Endothelial cell of umbilical vein (primary cell): ENCODE results near the gene GPANK1.

ENCODE experiments used
- MYC ChIP-seq: IDR thresholded peaks from one replicate; pipeline ENCODE4 v1.6.1; 2011; ENCODE audit warnings: mild to moderate bottlenecking, low read depth, low read length
- POLR2A ChIP-seq: IDR thresholded peaks from 2 replicates; pipeline ENCODE4 v1.6.1; 2012; ENCODE audit warnings: low read depth, mild to moderate bottlenecking, control low read depth, low read length
- POLR2AphosphoS5 ChIP-seq: IDR thresholded peaks from 2 replicates; pipeline ENCODE4 v1.6.1; 2012; ENCODE audit warnings: low read depth, mild to moderate bottlenecking, control low read depth, low read length, moderate library complexity; ENCODE audit not compliant: insufficient read depth
- TF ChIP-seq, protein P1 (sequence below), 2 donors: IDR thresholded peaks; 1 replicate in 1 of 2; 2 replicates in 1 of 2; pipeline ENCODE4 v1.5.1; 2011; ENCODE audit warnings: low read length in 2 of 2, mild to moderate bottlenecking in 2 of 2, moderate library complexity in 2 of 2, control low read depth in 1 of 2, inconsistent platforms in 1 of 2, low read depth in 1 of 2; ENCODE audit not compliant: insufficient read depth in 1 of 2; ENCODE audit errors: extremely low read depth in 1 of 2

DNA sequence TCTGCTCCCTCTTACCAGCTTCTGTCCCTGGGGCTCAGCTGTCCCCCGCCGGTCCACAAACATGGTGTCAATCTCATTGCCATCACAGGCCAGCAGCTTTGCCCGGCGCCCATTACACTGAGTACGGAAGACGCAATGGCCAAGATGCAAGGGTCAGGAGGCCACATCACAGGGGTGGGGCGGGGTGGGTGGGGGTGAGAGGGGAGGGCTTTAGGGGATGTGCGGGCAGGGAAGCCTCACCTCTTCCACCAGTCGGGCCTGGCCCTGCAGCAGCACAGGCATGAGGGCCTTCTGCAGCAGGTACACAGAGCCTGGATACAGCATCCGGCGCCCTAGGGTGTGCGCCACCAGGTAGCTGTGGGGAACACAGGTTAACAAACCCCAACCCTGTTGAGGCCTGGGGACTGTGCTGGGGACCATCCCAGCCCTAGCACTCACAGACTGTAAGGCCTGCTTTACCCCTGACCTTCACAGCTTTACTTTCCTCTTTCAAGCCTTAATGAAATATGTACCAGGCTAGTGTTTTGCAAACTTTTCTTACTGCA, 26.8 kb upstream of the GPANK1 start:
- TF ChIP-seq, protein P1, sequence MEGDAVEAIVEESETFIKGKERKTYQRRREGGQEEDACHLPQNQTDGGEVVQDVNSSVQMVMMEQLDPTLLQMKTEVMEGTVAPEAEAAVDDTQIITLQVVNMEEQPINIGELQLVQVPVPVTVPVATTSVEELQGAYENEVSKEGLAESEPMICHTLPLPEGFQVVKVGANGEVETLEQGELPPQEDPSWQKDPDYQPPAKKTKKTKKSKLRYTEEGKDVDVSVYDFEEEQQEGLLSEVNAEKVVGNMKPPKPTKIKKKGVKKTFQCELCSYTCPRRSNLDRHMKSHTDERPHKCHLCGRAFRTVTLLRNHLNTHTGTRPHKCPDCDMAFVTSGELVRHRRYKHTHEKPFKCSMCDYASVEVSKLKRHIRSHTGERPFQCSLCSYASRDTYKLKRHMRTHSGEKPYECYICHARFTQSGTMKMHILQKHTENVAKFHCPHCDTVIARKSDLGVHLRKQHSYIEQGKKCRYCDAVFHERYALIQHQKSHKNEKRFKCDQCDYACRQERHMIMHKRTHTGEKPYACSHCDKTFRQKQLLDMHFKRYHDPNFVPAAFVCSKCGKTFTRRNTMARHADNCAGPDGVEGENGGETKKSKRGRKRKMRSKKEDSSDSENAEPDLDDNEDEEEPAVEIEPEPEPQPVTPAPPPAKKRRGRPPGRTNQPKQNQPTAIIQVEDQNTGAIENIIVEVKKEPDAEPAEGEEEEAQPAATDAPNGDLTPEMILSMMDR (IDR thresholded peaks at IDR 0.05; ENCODE audit: extremely low read depth in 1 of 2, insufficient read depth in 1 of 2, low read depth in 1 of 2, low read length in 2 of 2) = no peak
- no peak for TF ChIP-seq POLR2AphosphoS5
- no peak for TF ChIP-seq POLR2A
- TF ChIP-seq MYC = no peak
